NCI-H526 treated with DMSO at 0.1 percent for 48 hours (cell line): Measurements from ENCODE around the gene MISP.
"Not testable (repeated sequence)": the region's sequence is repeated elsewhere in the genome, so short reads cannot be mapped to it uniquely, and the experiment has no call there.

Experiments used
- DNase-seq: peaks from one replicate; lab custom pipeline; 2025; lab: John Stamatoyannopoulos, UW

Gene MISP, protein sequence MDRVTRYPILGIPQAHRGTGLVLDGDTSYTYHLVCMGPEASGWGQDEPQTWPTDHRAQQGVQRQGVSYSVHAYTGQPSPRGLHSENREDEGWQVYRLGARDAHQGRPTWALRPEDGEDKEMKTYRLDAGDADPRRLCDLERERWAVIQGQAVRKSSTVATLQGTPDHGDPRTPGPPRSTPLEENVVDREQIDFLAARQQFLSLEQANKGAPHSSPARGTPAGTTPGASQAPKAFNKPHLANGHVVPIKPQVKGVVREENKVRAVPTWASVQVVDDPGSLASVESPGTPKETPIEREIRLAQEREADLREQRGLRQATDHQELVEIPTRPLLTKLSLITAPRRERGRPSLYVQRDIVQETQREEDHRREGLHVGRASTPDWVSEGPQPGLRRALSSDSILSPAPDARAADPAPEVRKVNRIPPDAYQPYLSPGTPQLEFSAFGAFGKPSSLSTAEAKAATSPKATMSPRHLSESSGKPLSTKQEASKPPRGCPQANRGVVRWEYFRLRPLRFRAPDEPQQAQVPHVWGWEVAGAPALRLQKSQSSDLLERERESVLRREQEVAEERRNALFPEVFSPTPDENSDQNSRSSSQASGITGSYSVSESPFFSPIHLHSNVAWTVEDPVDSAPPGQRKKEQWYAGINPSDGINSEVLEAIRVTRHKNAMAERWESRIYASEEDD

GRCh38 chr19:750640-751423 is at the start of gene MISP:
TSS of gene MISP (plus strand) at chr19:751112. CDS start at chr19:756947, 5,835 bp downstream.
- DNase-seq, result peak; percentile 67

- not testable (repeated sequence) for DNase-seq
Measured at GRCh38 chr19:702847-703246, 48.1 kb upstream of the MISP start.

- DNase-seq, result no peak
Measured at GRCh38 chr19:703329-703650, 47.6 kb upstream of the MISP start.

GRCh38 chr19:703651-704446 is 47.1 kb upstream of the MISP start:
- DNase-seq, result no peak

GRCh38 chr19:704447-704741 is 46.5 kb upstream of the MISP start:
- no peak for DNase-seq

DNA sequence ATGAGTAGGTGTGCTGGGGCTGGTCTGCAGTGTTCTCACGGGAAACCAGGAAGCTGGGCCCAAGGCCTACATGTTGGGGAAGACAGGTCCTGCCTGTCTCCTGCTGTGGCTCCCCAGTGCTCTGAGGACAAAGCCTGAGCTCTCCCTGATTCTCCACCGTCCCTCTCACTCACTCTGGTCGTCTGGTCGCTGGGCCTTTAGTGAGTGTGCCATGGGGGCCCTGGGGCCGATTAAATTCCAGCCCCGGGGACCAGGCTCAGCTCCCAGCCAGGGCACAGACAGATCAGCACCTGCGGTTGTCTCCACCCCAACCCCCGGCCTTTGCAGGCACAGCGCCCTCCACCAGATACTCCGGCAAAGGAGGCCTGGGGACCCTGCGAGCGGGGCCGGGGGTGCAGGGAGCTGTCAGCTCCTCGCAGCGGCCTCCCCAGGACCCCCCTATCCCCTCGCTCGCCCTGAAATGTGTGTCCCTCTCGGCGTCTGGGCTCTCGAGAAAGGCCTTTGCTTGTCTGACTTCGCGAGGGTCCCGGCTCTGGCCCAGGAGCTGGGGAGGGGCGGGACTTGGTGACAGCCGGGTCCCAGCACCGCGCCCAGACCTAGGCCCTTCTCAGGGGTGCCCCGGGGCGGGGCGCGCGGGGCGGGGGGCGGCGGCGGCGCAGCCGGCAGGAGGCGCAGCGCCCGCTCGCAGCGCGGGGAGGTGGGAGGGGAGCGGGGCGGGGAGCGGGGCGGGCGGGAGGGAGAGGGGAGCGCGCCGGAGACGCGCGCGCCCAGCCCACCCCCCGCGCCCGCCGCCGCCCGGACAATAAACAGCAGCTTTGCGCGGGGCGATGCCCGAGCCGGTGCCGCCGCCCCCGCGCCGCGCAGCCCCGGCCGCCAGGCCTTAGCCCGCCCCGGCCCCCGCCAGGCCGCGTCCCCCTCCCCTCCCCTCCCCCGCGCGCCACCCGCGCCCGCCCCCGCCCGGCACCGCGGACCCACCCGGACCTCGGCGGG is 42.5 kb upstream of the MISP start, which contains the start of gene PALM:
TSS of gene PALM (plus strand) at position 782 of the 990 bp plus-strand sequence. CDS start 212 bp downstream, outside the sequence.
- DNase-seq, result no peak

DNA sequence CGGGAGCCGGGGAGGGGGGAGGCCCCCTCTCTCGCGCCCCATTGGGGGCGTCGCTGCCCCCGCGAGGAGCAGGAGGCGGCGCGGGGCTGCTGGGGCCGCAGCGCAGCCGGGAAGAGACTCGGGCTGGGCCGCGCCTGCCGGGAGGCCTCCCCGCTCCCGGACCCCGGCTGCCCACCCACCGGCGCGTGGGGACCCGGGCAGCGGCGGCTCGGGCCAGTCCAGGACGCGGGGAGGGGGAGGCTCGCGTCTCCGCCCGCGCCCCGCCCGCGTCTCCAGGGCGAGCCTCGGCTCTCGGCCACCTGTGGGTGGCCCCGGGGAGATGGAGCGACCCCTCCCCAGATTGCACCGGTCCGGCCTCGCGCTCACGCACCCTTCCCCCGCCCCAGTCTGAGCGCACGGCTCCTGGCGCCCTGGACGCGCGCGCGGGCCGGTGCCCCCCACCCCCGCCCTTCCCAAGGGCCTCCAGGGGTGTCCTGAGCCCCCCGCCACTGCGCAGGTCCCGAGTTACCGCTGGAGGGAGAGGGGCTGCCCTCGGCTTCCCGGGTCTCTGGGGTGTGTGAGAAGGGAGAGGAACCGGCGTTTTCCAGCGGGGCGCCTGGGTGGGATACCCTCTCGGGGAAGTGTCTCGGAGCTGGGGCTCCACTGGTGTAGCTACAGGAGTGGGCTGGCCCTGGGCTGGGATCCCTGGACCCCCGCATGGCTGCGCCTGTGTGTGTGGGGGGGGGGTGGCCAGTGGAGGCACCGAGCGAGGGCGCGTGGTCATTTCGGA is 41.5 kb upstream of the MISP start:
- no peak for DNase-seq

DNA sequence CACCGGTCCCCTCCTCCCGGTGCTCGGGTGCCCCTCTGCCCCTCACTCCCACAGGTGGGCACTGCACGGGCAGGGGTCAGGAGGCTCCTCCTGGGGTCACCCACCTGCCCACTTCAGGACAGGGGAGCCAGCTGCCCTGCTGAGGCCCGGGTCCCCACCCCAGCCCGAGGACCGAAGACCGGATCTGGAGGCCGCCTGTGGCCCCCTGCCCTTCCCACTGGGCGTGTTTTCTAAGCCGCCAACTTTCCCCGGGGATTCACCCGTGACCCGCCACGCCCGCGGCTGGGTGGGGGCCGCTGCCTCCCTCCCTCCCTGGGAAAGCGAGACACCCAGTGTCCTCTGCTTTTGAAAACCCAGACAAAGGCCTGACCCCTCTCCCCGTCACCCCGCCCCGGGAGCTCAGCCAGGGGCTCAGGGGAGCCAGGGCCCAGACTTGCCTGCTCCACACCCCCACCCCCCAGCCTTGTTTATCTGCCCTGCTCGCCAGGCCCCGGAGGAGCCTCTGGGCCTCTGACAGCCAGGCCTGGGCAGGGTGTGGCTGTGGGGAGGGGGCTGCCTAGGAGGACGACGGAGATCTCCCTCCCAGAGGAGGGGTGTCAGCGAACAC is 40.8 kb upstream of the MISP start:
- DNase-seq, result no peak

DNA sequence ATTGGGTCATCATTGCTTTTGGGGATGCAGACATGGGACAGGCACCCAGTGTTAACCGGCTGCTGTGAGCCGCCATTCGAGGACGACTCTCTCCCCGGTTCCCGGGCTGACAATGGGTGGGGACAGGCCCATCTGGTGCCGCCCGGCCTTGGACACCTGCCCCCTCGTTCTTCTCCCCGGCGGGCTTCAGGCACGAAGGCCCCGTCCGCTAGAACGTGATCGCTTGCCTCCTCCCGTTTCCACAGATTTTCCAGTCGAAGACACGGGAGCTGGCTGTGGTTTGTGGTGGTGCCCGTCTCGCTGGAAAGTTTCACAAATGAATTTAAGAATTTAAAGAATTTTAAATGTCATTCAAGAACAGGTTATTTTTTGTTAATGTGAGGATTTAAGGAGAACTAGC is 40.1 kb upstream of the MISP start:
- DNase-seq, result no peak

DNA sequence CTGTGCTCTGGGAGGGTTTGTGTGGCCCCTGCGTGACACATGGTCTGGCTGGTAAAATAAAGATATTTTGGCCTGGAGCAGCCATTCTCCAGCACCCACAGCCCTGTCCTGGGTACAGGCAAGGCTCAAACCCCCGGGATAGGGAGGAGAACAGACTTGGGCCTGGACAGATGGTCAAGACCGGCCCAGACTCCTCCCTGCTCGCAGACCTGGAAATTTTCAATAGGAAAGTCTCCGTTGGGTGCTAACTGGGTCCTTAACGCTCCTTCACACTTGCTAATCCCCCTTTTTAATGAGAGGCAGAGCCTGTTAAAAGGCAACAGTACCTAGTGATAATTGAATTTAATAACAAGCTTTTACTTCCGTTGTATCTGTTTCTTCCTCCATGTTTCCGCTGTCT is 39.7 kb upstream of the MISP start:
- no peak for DNase-seq

DNA sequence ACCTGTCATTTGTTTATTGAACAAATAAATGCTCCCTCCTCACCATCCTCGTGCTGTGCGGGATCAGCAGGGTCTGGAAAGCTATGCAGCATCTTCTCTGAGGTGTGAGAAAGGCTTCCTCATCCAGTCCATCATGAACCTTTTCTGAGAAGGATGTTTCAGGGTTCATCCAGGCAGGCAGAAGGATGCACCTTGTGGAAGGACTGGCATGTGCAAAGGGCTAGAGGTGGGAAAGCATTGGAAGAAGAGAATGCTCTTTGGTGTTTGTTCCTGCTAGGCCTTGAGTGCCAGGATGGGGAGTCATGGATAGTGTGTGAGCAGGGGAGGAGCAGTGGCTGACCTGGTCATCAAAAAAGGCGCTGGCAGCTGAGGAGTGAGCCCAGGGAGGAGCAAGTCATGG is 35.6 kb upstream of the MISP start:
- no peak for DNase-seq

DNA sequence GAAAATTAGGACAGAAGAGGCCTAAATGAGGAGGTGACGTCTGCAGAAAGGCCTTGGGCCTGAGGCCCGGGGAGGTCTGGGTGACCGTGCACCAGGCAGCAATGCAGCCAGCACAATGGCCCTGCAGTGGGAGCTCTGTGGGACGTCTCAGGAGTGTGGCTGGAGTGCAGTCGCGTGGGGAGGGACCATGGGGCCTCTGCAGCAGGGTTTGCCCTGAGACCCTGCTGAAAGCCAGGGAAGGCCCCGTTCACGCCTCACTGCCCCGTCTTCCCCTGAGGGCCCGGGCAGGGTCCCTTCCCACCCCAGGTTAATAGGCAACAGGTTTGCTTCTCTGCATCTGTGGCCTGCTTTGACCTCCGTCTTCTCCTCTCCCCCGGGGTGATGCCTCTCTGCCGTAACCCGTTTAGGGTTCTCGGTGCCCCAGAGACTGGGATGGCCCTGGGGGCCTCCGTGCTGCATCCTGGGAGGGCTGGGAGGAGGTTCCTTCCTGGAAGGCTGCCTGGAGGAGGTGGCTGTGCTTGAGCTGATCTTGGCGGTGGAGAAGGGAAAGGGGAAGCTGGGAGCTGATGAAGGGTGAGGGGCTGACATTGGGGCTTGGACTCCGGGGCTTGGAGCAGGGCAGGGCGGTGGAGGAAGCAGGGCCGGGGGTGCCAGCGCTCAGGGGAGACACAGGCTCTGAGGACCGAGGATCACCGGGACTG is 32.5 kb upstream of the MISP start:
- no peak for DNase-seq

- no peak for DNase-seq
Measured at GRCh38 chr19:718991-719512, 31.9 kb upstream of the MISP start.

GRCh38 chr19:719636-720344 is 31.1 kb upstream of the MISP start:
- no peak for DNase-seq

DNA sequence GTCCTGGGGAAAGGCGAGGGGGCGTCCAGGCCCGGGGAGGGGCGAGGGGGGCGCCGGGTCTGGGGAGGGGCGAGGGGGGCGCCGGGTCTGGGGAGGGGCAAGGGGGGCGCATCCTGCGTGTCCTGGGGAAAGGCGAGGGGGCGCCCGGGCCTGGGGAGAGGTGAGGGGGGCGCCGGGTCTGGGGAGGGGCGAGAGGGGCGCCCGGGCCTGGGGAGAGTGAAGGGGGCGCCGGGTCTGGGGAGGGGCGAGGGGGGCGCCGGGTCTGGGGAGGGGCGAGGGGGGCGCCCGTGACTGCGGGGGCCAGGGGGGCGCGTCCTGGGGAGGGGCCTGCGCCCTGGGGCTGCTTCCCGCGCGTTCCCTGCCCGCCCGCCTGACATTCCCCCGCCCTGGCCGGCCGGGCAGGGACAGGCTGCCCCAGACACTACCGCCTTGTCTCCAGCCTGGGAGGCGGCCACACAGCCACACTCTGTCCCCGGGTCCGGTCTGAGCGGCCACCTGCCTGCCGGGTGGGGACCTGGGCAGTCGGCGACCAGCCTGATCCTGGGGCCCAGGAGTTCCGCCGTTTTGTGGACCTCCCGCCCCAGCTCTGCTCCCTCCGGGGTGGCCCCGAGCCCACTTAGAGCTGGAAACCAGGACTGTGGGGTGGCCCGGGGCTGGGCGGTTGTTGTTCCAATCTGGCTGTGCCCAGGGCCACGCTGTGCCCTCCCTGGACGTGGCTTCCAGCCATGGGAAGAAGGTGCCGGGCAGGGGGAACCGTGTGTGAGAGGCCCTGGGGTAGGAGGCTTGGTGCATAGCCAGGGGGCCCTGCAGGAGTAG is 30.4 kb upstream of the MISP start:
- DNase-seq, result no peak

- DNase-seq, result no peak
Measured at GRCh38 chr19:722553-723101, 28.3 kb upstream of the MISP start.

DNA sequence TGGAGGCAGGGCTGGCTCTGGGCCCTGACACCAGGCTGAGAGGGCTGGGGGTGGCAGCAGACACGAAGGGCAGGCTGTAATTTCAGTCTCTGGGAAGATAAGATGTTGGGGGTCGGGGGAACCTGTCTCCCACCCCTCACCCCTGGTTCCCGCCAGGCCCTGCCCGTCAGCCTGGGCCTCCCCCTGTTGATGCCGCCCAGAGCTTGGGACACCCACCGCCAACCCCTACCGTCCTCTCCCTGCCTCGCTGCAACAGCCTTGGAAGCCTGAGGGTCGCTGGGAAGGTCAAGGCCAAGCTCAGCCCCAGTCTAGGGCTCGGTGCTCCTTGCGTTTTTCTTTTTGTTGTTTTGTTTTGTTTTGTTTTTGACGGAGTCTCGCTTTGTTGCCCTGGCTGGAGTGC is 27.7 kb upstream of the MISP start:
- DNase-seq, result no peak
